Right ventricle myocardium inferior (tissue), 1 donor: ENCODE results near the gene MYH11. TPM values are rescaled to one million over a fixed set of nuclear protein-coding genes. Genes with fewer than 3 reads are reported as not detected.

ENCODE experiments used
- ATAC-seq: fragments of 200-7000 bp; cut with Tn5 transposase; one replicate; pipeline ENCODE4 v1.9.1; 2020; ENCODE audit warnings: mild to moderate bottlenecking, moderate library complexity
- DNase-seq: peaks from one replicate; pipeline ENCODE4 v3.0.0; 2021; ENCODE audit errors: missing footprints
- intact Hi-C: fragments of 100-400 bp; cut with DNase I; formaldehyde crosslinking; loops from one replicate; pipeline ENCODE4 v1.11.0; 2022
- total RNA-seq: library from RNA; stranded (reverse); fragmentation: NEBNext Ultra II Directional; extraction: Animal tissue kit (Norgen Biotek cat#: 25700); gene quantifications from one replicate; pipeline ENCODE4 v1.2.1, GENCODE V29; 2021
- donor health status: DM: no; HTN: yes; CAD: no; lungs with severe emphysema.

The MYH11 gene
- total RNA-seq, 1 donor from 2014 or later, result 17.9 TPM

GRCh38 chr16:15880434-15881308, 23.8 kb upstream of the MYH11 start:
- DNase-seq, result no peak
- intact Hi-C loops, result no loop called here

GRCh38 chr16:15879255-15879811, 22.5 kb upstream of the MYH11 start:
- ATAC-seq (no peak), DNase-seq (no peak)
- intact Hi-C loops, result no loop called here

More at GRCh38 chr16:15880434-15881308, 23.8 kb upstream of the MYH11 start:
- no peak for ATAC-seq

GRCh38 chr16:15876503-15876902, 19.7 kb upstream of the MYH11 start:
- ATAC-seq, result no peak
- no peak for DNase-seq
- intact Hi-C loops, result no loop called here

- intact Hi-C loops, result loop anchor here (1.0 kb wide), 1 partner anchor 252 kb away; no protein-coding TSS in a partner anchor
- ATAC-seq, result peak; percentile 56
- no peak for DNase-seq
These were observed 18.0 kb upstream of the MYH11 start for GRCh38 chr16:15874745-15875314.

GRCh38 chr16:15873737-15874136, 16.9 kb upstream of the MYH11 start:
- ATAC-seq, result no peak
- intact Hi-C loops, result no loop called here
- no peak for DNase-seq

- no peak for ATAC-seq
- intact Hi-C loops, result no loop called here
- no peak for DNase-seq
These were observed 16.5 kb upstream of the MYH11 start for GRCh38 chr16:15873301-15873700.

GRCh38 chr16:15870011-15870410, 13.2 kb upstream of the MYH11 start:
- intact Hi-C loops, result no loop called here
- DNase-seq (no peak), ATAC-seq (no peak)

GRCh38 chr16:15866451-15866850, 9.6 kb upstream of the MYH11 start:
- intact Hi-C loops, result no loop called here
- ATAC-seq (no peak), DNase-seq (no peak)

GRCh38 chr16:15865742-15866141, 8.9 kb upstream of the MYH11 start:
- DNase-seq, result no peak
- intact Hi-C loops, result no loop called here
- ATAC-seq, result no peak

GRCh38 chr16:15864939-15865338, 8.1 kb upstream of the MYH11 start:
- DNase-seq (no peak), ATAC-seq (no peak)
- intact Hi-C loops, result no loop called here

GRCh38 chr16:15861996-15862395, 5.2 kb upstream of the MYH11 start:
- DNase-seq (no peak), ATAC-seq (no peak)
- intact Hi-C loops, result no loop called here

GRCh38 chr16:15858921-15859668, 2.3 kb upstream of the MYH11 start:
- ATAC-seq, result no peak
- intact Hi-C loops, result no loop called here
- DNase-seq, result no peak

GRCh38 chr16:15857724-15858560, 1.1 kb upstream of the MYH11 start:
- intact Hi-C loops, result no loop called here
- DNase-seq (peak; percentile 78), ATAC-seq (peak; percentile 64)

GRCh38 chr16:15856182-15856581, 646 bp downstream of the MYH11 start:
- intact Hi-C loops, result no loop called here
- ATAC-seq, result no peak
- no peak for DNase-seq

GRCh38 chr16:15855704-15856003, 1.2 kb downstream of the MYH11 start:
- ATAC-seq (no peak), DNase-seq (no peak)
- intact Hi-C loops, result no loop called here

GRCh38 chr16:15854906-15855703, 1.7 kb downstream of the MYH11 start:
- ATAC-seq, result no peak
- DNase-seq, result no peak
- intact Hi-C loops, result no loop called here

- intact Hi-C loops, result no loop called here
- DNase-seq (no peak), ATAC-seq (no peak)
These were observed 2.8 kb downstream of the MYH11 start for GRCh38 chr16:15854061-15854460.

- ATAC-seq, result no peak
- intact Hi-C loops, result no loop called here
- DNase-seq, result no peak
These were observed 3.8 kb downstream of the MYH11 start for GRCh38 chr16:15853021-15853420.
